Vagina (tissue), 2 donors: ENCODE measurements around the gene WDR7.

Experiments used
- CTCF ChIP-seq, 3 experiments: fragments of 450-650 bp in 2 of 3; fragments of 200-600 bp in 1 of 3; sonication (generic) in 1 of 3; IDR thresholded peaks; one replicate each; pipeline ENCODE4 v1.5.1; 2017 to 2019; ENCODE audit warnings: antibody characterized with exemption in 3 of 3, mild to moderate bottlenecking in 2 of 3, moderate library complexity in 2 of 3
- POLR2AphosphoS5 ChIP-seq, 2 donors: sonication (generic); formaldehyde crosslinking; IDR thresholded peaks; one replicate each; pipeline ENCODE4 v1.9.0; 2017; ENCODE audit warnings: antibody characterized with exemption in 2 of 2, mild to moderate bottlenecking in 2 of 2, low read depth in 1 of 2; ENCODE audit not compliant: insufficient read depth in 1 of 2

- TF ChIP-seq POLR2AphosphoS5 (IDR thresholded peaks at IDR 0.05; ENCODE audit: insufficient read depth in 1 of 2, low read depth in 1 of 2) (no peak), CTCF (IDR thresholded peaks at IDR 0.05) (no peak)
Observed at GRCh38 chr18:57075716-57076400, 424.7 kb downstream of the WDR7 start.
